CD14-positive monocyte (primary cell): Measurements from ENCODE around the gene PPP1R9B. TPM values are rescaled to one million over a fixed set of nuclear protein-coding genes. Genes with fewer than 3 reads are reported as not detected.

Experiments used
- DNase-seq, 3 donors: peaks; one replicate each; pipeline ENCODE4 v3.0.0-alpha.2; 2011 to 2022
- H2AFZ ChIP-seq: 2 replicates; pipeline ENCODE4 v1.6.0; 2012; ENCODE audit warnings: mild to moderate bottlenecking, low read depth, low read length, inconsistent platforms; ENCODE audit not compliant: insufficient read depth, poor library complexity, severe bottlenecking
- H3K27ac ChIP-seq, 2 donors: 1 replicate in 1 of 2; 2 replicates in 1 of 2; pipeline ENCODE4 v1.5.1; 2012 to 2013; ENCODE audit warnings: low read length in 2 of 2, control low read depth in 1 of 2, inconsistent platforms in 1 of 2, low read depth in 1 of 2, mild to moderate bottlenecking in 1 of 2
- H3K27me3 ChIP-seq, 2 donors: one replicate each; pipeline versions ENCODE4 v1.6.0 to v1.6.1; 2011 to 2013; ENCODE audit warnings: low read length in 2 of 2; ENCODE audit not compliant: control insufficient read depth in 2 of 2, insufficient read depth in 2 of 2
- H3K36me3 ChIP-seq, 2 donors: replicated peaks in 1 of 2; 1 replicate in 1 of 2; 2 replicates in 1 of 2; pipeline versions ENCODE4 v1.5.1 to v1.6.1; 2012 to 2013; ENCODE audit warnings: low read length in 2 of 2, control low read depth in 1 of 2, inconsistent platforms in 1 of 2, mild to moderate bottlenecking in 1 of 2; ENCODE audit not compliant: insufficient read depth in 2 of 2, control insufficient read depth in 1 of 2
- H3K4me1 ChIP-seq, 2 donors: 1 replicate in 1 of 2; 2 replicates in 1 of 2; pipeline versions ENCODE4 v1.5.1 to v1.6.1; 2012 to 2013; ENCODE audit warnings: low read length in 2 of 2, control low read depth in 1 of 2, inconsistent platforms in 1 of 2, mild to moderate bottlenecking in 1 of 2, moderate library complexity in 1 of 2; ENCODE audit not compliant: insufficient read depth in 2 of 2, control insufficient read depth in 1 of 2
- H3K4me2 ChIP-seq: replicated peaks from 2 replicates; pipeline ENCODE3; 2012; ENCODE audit warnings: low read length, moderate library complexity, mild to moderate bottlenecking; ENCODE audit not compliant: poor library complexity, severe bottlenecking; ENCODE audit errors: extremely low read depth
- H3K4me3 ChIP-seq, 3 experiments: fragments of 200-600 bp in 1 of 3; sonication (generic) in 1 of 3; replicated peaks in 1 of 3; 1 replicate in 2 of 3; 2 replicates in 1 of 3; pipeline ENCODE4 v1.5.1; 2011 to 2013; ENCODE audit warnings: low read length in 3 of 3, mild to moderate bottlenecking in 3 of 3, control low read depth in 2 of 3, low read depth in 2 of 3, inconsistent platforms in 1 of 3, moderate library complexity in 1 of 3
- H3K79me2 ChIP-seq: 2 replicates; pipeline ENCODE4 v1.6.0; 2012; ENCODE audit warnings: mild to moderate bottlenecking, control low read depth, inconsistent platforms, low read length, moderate library complexity; ENCODE audit not compliant: insufficient read depth
- H3K9ac ChIP-seq: 2 replicates; pipeline ENCODE4 v1.6.0; 2017; ENCODE audit warnings: low read length, mild to moderate bottlenecking; ENCODE audit not compliant: insufficient read depth, poor library complexity, severe bottlenecking
- H3K9me3 ChIP-seq, 2 donors: replicated peaks in 1 of 2; 1 replicate in 1 of 2; 2 replicates in 1 of 2; pipeline versions ENCODE4 v1.5.1 to v1.6.1; 2012 to 2013; ENCODE audit warnings: low read length in 2 of 2, control low read depth in 1 of 2; ENCODE audit not compliant: control insufficient read depth in 1 of 2, insufficient read depth in 1 of 2
- H4K20me1 ChIP-seq: 2 replicates; pipeline ENCODE4 v1.6.0; 2012; ENCODE audit warnings: mild to moderate bottlenecking, low read length, control low read depth, moderate library complexity; ENCODE audit not compliant: insufficient read depth
- H3K27ac Mint-ChIP-seq, 7 donors: one replicate each; pipeline ENCODE4 v1.8.0; 2020; ENCODE audit warnings: mild to moderate bottlenecking in 7 of 7, mixed read lengths in 7 of 7, moderate library complexity in 6 of 7, inconsistent platforms in 2 of 7
- H3K27me3 Mint-ChIP-seq, 3 donors: one replicate each; pipeline ENCODE4 v1.8.0; 2021 to 2022; ENCODE audit warnings: low read depth in 3 of 3, mild to moderate bottlenecking in 3 of 3, mixed read lengths in 3 of 3, moderate library complexity in 3 of 3, inconsistent platforms in 1 of 3
- H3K36me3 Mint-ChIP-seq, 2 donors: one replicate each; pipeline ENCODE4 v1.8.0; 2020; ENCODE audit warnings: mixed read lengths in 2 of 2, inconsistent platforms in 1 of 2, mild to moderate bottlenecking in 1 of 2
- H3K4me1 Mint-ChIP-seq: one replicate; pipeline ENCODE4 v1.8.0; 2020; ENCODE audit warnings: mild to moderate bottlenecking, mixed read lengths
- H3K4me3 Mint-ChIP-seq, 2 donors: one replicate each; pipeline ENCODE4 v1.8.0; 2020; ENCODE audit warnings: mild to moderate bottlenecking in 2 of 2, mixed read lengths in 2 of 2, moderate library complexity in 1 of 2
- H3K9me3 Mint-ChIP-seq, 7 donors: one replicate each; pipeline ENCODE4 v1.8.0; 2020 to 2022; ENCODE audit warnings: mixed read lengths in 7 of 7, mild to moderate bottlenecking in 6 of 7, moderate library complexity in 6 of 7, inconsistent platforms in 2 of 7
- CTCF ChIP-seq: fragments of 200-600 bp; IDR thresholded peaks from one replicate; pipeline ENCODE4 v1.8.0; 2022; ENCODE audit warnings: antibody characterized with exemption, mild to moderate bottlenecking
- WGBS: methylation state at CpG from one replicate; pipeline ENCODE4 v1.1.5; 2013; ENCODE audit warnings: missing lambda C conversion rate; ENCODE audit not compliant: insufficient coverage; 5-methylcytosine and 5-hydroxymethylcytosine counted together
- intact Hi-C, 2 donors: fragments of 100-400 bp; cut with micrococcal nuclease; formaldehyde crosslinking; loops; one replicate each; pipeline versions ENCODE4 v1.15.0 to v1.15.1; 2023
- polyA plus RNA-seq, 3 donors: library from polyadenylated mRNA; depleted of rRNA in 1 of 3; unstranded in 2 of 3; stranded (reverse) in 1 of 3; fragments of 300-500 nt in 2 of 3; fragments of >200 nt in 1 of 3; fragmentation: Illumina TruSeq in 2 of 3; gene quantifications; 1 replicate in 2 of 3; 2 replicates in 1 of 3; pipeline ENCODE4 v1.2.3, GENCODE V29; 2012 to 2021

Gene PPP1R9B
- polyA plus RNA-seq, 3 donors, result 0.61 to 86.9 (median 1.3) TPM

GRCh38 chr17:50133769-50134099, 16.7 kb downstream of the PPP1R9B start:
- whole genome bisulfite sequencing, result 69% methylated on average over 8 of the region's 16 CpGs
- Histone ChIP-seq H3K36me3 (peaks cover 53 to 59% of the 10 kb centered on the region in 2 donors), H3K4me1 (peaks cover 11 to 21% of the 10 kb centered on the region in 2 donors), H4K20me1 (peaks cover 82% of the 10 kb centered on the region), H3K4me2 (no peak overlapping the region), H3K4me3 (no peak overlapping the region), H3K9me3 (peaks cover 0 to 4% of the 10 kb centered on the region in 2 donors), H2AFZ (no peak overlapping the region), H3K27me3 (peaks cover 14 to 26% of the 10 kb centered on the region in 2 donors), H3K27ac (no peak overlapping the region), H3K79me2 (peaks cover 6% of the 10 kb centered on the region), H3K9ac (no peak overlapping the region)
- H3K36me3 Mint-ChIP-seq, result peaks cover 55 to 64% of the 10 kb centered on the region in 2 donors
- intact Hi-C loops, result no loop called here
- no peak overlapping the region for H3K27ac Mint-ChIP-seq
- no peak for TF ChIP-seq CTCF
- H3K4me1 Mint-ChIP-seq, result peaks cover 23% of the 10 kb centered on the region
- H3K4me3 Mint-ChIP-seq, result no peak overlapping the region
- H3K9me3 Mint-ChIP-seq, result peaks cover 0 to 14% (median 5%) of the 10 kb centered on the region in 7 donors
- peaks cover 27 to 38% (median 34%) of the 10 kb centered on the region in 3 donors for H3K27me3 Mint-ChIP-seq
- DNase-seq, result no peak

GRCh38 chr17:50133028-50133768, 17.3 kb downstream of the PPP1R9B start:
- Histone ChIP-seq H3K4me2 (no peak overlapping the region), H3K27ac (no peak overlapping the region), H3K79me2 (peaks cover 2% of the 10 kb centered on the region), H2AFZ (no peak overlapping the region), H3K27me3 (peaks cover 20 to 32% of the 10 kb centered on the region in 2 donors), H3K9me3 (peaks cover 0 to 9% of the 10 kb centered on the region in 2 donors), H4K20me1 (peaks cover 76% of the 10 kb centered on the region), H3K4me1 (peaks cover 16 to 26% of the 10 kb centered on the region in 2 donors), H3K36me3 (peaks cover 47 to 54% of the 10 kb centered on the region in 2 donors), H3K4me3 (no peak overlapping the region), H3K9ac (no peak overlapping the region)
- peaks cover 2 to 19% (median 10%) of the 10 kb centered on the region in 7 donors for H3K9me3 Mint-ChIP-seq
- H3K27ac Mint-ChIP-seq, result peak overlapping the region in 4 of 7 donors; percentile 16 to 60 (median 48)
- peaks cover 28% of the 10 kb centered on the region for H3K4me1 Mint-ChIP-seq
- WGBS, result 82% methylated on average over 3 of the region's 7 CpGs
- peaks cover 32 to 44% (median 39%) of the 10 kb centered on the region in 3 donors for H3K27me3 Mint-ChIP-seq
- DNase-seq, result no peak
- peaks cover 54 to 64% of the 10 kb centered on the region in 2 donors for H3K36me3 Mint-ChIP-seq
- TF ChIP-seq CTCF, result no peak
- intact Hi-C loops, result no loop called here
- no peak overlapping the region for H3K4me3 Mint-ChIP-seq
